ENCODE results near the gene VSX2.

VSX2 gene

DNA sequence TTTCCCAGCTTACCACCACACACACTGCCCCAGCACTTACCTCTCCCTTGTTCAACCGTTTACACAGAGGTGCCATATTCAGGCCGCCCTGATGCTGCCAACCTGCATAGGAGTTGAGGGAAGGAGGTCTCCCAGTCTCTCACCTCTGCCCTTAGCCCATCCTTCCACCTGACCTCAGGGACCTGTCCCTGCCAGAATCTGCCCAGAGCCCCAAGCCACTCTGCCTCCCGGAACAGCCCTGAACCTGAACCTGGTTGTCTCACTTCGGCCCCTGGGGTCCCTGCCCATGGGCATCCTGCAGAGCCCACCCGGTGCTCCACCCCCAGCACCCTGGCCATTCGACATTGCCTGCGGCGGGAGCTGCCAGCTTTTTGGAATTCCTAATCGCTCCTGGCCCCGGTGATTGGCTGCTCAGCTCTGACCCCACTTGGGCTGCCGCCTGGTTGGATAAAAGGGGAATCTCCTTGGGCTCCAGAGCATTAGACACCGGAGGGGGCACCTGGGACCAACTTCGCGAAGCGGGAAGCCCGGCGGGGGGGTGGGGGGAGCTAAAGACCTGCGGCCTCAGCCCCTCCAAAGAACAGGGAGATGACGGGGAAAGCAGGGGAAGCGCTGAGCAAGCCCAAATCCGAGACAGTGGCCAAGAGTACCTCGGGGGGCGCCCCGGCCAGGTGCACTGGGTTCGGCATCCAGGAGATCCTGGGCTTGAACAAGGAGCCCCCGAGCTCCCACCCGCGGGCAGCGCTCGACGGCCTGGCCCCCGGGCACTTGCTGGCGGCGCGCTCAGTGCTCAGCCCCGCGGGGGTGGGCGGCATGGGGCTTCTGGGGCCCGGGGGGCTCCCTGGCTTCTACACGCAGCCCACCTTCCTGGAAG is at the start of gene VSX2:
Gene VSX2 (plus strand): TSS at position 476 of the 874 bp plus-strand sequence. CDS start 113 bp downstream, at position 589.
- no peak for DNase-seq (ENCODE audit: low spot score)

DNA sequence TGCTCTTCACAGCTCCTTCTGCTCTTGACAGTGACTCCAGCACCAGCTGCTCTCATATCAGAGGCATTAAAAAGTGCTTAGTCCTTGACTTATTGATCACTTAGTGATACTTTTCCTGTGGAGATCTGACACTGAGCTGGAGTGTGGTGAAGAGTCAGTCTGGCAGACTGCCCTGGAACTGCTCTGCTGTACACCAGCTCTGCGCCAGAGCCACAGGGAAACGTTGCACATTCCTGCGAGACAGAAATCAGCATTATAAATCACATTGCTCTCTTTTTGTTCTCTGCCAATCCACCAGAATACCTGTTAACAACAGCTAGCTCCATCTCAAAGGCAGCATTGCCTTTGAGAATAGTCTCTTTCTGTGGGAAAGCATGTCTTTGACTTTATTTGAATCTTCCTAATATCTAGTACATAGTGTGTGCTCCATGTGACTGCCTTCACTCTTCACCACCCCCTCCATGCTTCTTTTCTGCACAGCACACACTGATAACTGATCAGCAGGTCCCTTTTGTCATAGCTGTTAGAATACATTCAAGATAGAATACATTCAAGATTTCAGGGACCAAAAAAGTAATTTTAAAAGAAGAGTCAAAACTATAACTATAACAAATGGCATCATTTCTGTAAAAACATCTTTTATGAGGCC is 48.2 kb upstream of the VSX2 start:
- DNase-seq (ENCODE audit: low spot score), result no peak
- in situ Hi-C loops (cut with MboI; ENCODE audit: low sequenced_read_pairs, unreplicated experiment), result no loop called here
- TF ChIP-seq, protein P1, sequence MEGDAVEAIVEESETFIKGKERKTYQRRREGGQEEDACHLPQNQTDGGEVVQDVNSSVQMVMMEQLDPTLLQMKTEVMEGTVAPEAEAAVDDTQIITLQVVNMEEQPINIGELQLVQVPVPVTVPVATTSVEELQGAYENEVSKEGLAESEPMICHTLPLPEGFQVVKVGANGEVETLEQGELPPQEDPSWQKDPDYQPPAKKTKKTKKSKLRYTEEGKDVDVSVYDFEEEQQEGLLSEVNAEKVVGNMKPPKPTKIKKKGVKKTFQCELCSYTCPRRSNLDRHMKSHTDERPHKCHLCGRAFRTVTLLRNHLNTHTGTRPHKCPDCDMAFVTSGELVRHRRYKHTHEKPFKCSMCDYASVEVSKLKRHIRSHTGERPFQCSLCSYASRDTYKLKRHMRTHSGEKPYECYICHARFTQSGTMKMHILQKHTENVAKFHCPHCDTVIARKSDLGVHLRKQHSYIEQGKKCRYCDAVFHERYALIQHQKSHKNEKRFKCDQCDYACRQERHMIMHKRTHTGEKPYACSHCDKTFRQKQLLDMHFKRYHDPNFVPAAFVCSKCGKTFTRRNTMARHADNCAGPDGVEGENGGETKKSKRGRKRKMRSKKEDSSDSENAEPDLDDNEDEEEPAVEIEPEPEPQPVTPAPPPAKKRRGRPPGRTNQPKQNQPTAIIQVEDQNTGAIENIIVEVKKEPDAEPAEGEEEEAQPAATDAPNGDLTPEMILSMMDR (IDR thresholded peaks at IDR 0.05; ENCODE audit: borderline replicate concordance, control extremely low read depth, extremely low read depth, insufficient read depth, missing control alignments), result no peak

More for the DNA sequence above, at the start of gene VSX2:
- TF ChIP-seq, protein P1 (IDR thresholded peaks at IDR 0.05; ENCODE audit: borderline replicate concordance, control extremely low read depth, extremely low read depth, insufficient read depth, missing control alignments), result no peak
- in situ Hi-C loops (cut with MboI; ENCODE audit: low sequenced_read_pairs, unreplicated experiment), result no loop called here

DNA sequence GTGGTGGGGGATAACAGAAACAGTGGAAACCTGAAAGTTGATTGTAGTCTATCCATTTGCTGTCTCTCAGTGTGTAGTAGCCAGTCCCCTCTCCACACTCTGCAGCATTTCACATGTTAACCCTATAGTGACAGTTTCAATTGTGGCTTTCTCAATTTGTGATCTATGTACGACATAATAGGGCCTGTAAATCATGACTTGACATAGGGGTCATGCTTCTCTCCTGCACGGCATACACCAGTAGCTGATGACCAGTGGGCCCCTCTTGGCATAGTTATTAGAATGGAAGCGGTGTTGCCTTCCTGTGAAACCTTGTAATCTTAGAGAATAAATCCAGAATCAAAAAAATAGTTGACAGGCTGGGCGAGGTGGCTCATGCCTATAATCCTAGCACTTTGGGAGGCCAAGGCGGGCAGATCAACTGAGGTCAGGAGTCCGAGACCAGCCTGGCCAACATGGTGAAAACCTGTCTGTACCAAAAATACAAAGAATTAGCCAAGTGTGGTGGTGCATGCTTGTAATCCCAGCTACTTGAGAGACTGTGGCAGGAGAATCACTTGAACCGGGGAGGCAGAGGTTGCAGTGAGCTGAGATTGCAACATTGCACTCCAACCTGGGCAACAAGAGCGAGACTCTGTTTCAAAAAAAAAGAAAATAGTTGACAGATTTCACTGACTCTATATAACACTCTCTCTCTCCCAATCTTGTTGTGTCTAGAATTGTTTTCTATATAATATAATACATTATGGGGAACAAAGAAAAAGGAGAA is 44.6 kb upstream of the VSX2 start:
- in situ Hi-C loops (cut with MboI; ENCODE audit: low sequenced_read_pairs, unreplicated experiment), result no loop called here
- TF ChIP-seq, protein P1 (IDR thresholded peaks at IDR 0.05; ENCODE audit: borderline replicate concordance, control extremely low read depth, extremely low read depth, insufficient read depth, missing control alignments), result no peak
- DNase-seq (ENCODE audit: low spot score), result no peak

DNA sequence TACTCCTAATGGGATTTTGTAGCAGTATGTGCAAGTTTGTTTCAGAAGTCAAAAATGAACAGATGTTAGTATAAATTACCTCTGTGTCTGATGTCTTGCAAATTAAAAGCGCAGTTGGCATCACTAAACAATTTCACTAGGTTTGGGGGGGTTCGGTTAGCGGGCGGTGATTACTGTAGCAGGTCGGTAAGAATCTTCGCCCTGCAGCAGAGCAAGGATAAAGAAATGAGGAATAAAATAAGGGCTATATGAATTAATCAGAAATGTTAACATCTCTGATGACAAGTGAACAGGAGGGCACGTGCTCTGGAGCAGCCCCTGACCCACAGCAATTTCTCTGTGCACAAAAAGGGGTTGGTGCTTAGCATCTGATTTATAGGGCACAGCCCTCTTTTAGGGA is 43.6 kb upstream of the VSX2 start:
- in situ Hi-C loops (cut with MboI; ENCODE audit: low sequenced_read_pairs, unreplicated experiment), result no loop called here
- TF ChIP-seq, protein P1 (IDR thresholded peaks at IDR 0.05; ENCODE audit: borderline replicate concordance, control extremely low read depth, extremely low read depth, insufficient read depth, missing control alignments), result no peak
- no peak for DNase-seq (ENCODE audit: low spot score)

DNA sequence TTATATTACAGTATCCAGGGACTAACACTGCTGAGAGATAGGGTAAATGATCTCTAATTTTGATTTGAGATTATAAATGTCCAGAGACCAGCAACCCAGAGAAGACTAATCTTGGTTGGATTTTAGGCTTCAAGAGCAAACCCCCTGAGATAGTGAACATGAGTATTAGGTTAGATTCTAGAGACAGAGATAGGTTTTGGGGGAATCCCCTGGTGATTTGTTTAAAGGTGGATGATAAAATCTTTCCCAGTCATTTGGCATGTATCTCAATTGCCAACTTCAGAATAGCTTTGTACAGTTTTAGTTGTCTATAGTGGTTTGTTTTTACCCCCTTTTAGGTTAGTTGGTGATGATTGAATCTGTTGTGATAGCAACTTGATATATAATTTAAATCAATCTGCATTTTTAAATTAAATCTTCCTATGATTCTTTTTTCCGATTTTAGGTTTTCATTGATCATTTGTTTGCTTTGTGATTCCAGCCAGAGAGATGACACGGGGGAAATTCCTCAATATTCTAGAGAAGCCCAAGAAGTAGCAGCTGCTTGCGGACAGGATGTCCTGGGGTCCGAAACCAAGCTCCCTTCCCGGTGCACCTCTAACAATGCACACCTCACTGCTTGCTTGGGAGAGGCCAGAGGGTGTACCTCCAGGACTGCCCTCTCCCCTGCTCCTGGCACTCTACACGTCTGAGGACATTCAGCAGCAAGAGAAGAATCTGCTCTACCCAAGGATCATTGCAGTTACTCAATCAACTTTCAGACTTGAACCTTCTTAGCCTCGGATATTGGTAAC is 40.6 kb upstream of the VSX2 start:
- in situ Hi-C loops (cut with MboI; ENCODE audit: low sequenced_read_pairs, unreplicated experiment), result no loop called here
- TF ChIP-seq, protein P1 (IDR thresholded peaks at IDR 0.05; ENCODE audit: borderline replicate concordance, control extremely low read depth, extremely low read depth, insufficient read depth, missing control alignments), result no peak

More for the DNA sequence above, 40.6 kb upstream of the VSX2 start:
- no peak for DNase-seq (ENCODE audit: low spot score)
